Caco-2 (cell line): Measurements from ENCODE around the gene CMTM2. TPM values are rescaled to one million over a fixed set of nuclear protein-coding genes. Genes with fewer than 3 reads are reported as not detected.

Experiments used
- BruUV-seq: library from RNA; stranded (reverse); fragments of 400-500 nt; replicated peaks from 2 replicates; lab custom pipeline; 2021; lab: Mats Ljungman, UMichigan
- CTCF ChIA-PET: fragments of 300-600 bp; sonication (Branson Sonifier 250); formaldehyde crosslinking; loops from one replicate; lab custom pipeline; 2022; ENCODE audit warnings: antibody characterized with exemption; lab: Charles Lee
- POLR2A ChIA-PET: fragments of 300-600 bp; sonication (Branson Sonifier 250); formaldehyde crosslinking; loops from one replicate; lab custom pipeline; 2022; ENCODE audit warnings: antibody characterized with exemption; lab: Charles Lee
- DNase-seq, 2 experiments: peaks; one replicate each; pipeline versions ENCODE4 v3.0.0 to v3.0.0-alpha.2; 2020 to 2022
- H3K27me3 ChIP-seq: replicated peaks from 2 replicates; pipeline ENCODE4 v1.6.0; 2011; ENCODE audit warnings: low read length; ENCODE audit not compliant: control insufficient read depth, insufficient read depth
- H3K36me3 ChIP-seq: 2 replicates; pipeline ENCODE4 v1.5.1; 2011; ENCODE audit warnings: low read length; ENCODE audit not compliant: control insufficient read depth, insufficient read depth
- H3K4me1 ChIP-seq: fragments of 250-450 bp; sonication (Bioruptor Pico); 2 replicates; pipeline ENCODE4 v1.5.1; 2020; ENCODE audit warnings: mild to moderate bottlenecking
- H3K4me3 ChIP-seq: 2 replicates; pipeline ENCODE4 v1.5.1; 2011; ENCODE audit warnings: low read depth, mild to moderate bottlenecking, control low read depth, low read length
- H3K9me3 ChIP-seq: fragments of 250-450 bp; sonication (Bioruptor Pico); 2 replicates; pipeline ENCODE4 v1.5.1; 2020; ENCODE audit warnings: mild to moderate bottlenecking, moderate library complexity
- H3K27ac Mint-ChIP-seq: one replicate; pipeline ENCODE4 v1.8.0; 2022; ENCODE audit warnings: mixed read lengths; ENCODE audit not compliant: unreplicated experiment
- H3K27me3 Mint-ChIP-seq: one replicate; pipeline ENCODE4 v1.8.0; 2022; ENCODE audit warnings: mixed read lengths; ENCODE audit not compliant: insufficient read depth, unreplicated experiment
- H3K36me3 Mint-ChIP-seq: one replicate; pipeline ENCODE4 v1.8.0; 2022; ENCODE audit warnings: mild to moderate bottlenecking, mixed read lengths; ENCODE audit not compliant: insufficient read depth, unreplicated experiment
- H3K4me1 Mint-ChIP-seq: one replicate; pipeline ENCODE4 v1.8.0; 2022; ENCODE audit warnings: low read depth, mixed read lengths; ENCODE audit not compliant: unreplicated experiment
- H3K4me3 Mint-ChIP-seq: one replicate; pipeline ENCODE4 v1.8.0; 2022; ENCODE audit warnings: mild to moderate bottlenecking, moderate library complexity, mixed read lengths; ENCODE audit not compliant: unreplicated experiment
- H3K9me3 Mint-ChIP-seq: one replicate; pipeline ENCODE4 v1.8.0; 2022; ENCODE audit warnings: mixed read lengths; ENCODE audit not compliant: unreplicated experiment
- CTCF ChIP-seq, 2 experiments: fragments of 200-600 bp in 1 of 2; IDR thresholded peaks; 1 replicate in 1 of 2; 2 replicates in 1 of 2; pipeline versions ENCODE4 v1.5.1 to v1.8.0; 2011 to 2022; ENCODE audit warnings: antibody characterized with exemption in 1 of 2, control low read depth in 1 of 2, inconsistent platforms in 1 of 2, low read depth in 1 of 2, low read length in 1 of 2, mild to moderate bottlenecking in 1 of 2, moderate library complexity in 1 of 2; ENCODE audit not compliant: insufficient read depth in 1 of 2, severe bottlenecking in 1 of 2, unreplicated experiment in 1 of 2
- intact Hi-C: fragments of 100-400 bp; cut with micrococcal nuclease; formaldehyde crosslinking; loops from one replicate; pipeline ENCODE4 v1.10.0; 2022; ENCODE audit not compliant: unreplicated experiment
- total RNA-seq: library from RNA; stranded (reverse); gene quantifications from 2 replicates; pipeline ENCODE4 v1.2.3, GENCODE V29; 2022

Gene CMTM2
- total RNA-seq, 1 experiment from 2014 or later: not detected

GRCh38 chr16:66620429-66620795 is 41.1 kb downstream of the CMTM2 start:
- H3K4me1 ChIP-seq: no peaks in the 10 kb centered on the region
- H3K36me3 ChIP-seq: peaks cover 5% of the 10 kb centered on the region
- H3K9me3 Mint-ChIP-seq: no peaks in the 10 kb centered on the region
- H3K4me3 ChIP-seq: no peak overlapping the region
- H3K9me3 ChIP-seq: no peaks in the 10 kb centered on the region
- DNase-seq: no peak
- H3K36me3 Mint-ChIP-seq: peaks cover 68% of the 10 kb centered on the region
- ChIA-PET CTCF (interaction anchor here (1.3 kb wide), 1 partner anchor 12 kb away, joined by 9 read pairs; no protein-coding TSS in a partner anchor), POLR2A (no interaction called here)
- TF ChIP-seq CTCF (IDR thresholded peaks at IDR 0.05; ENCODE audit: insufficient read depth in 1 of 2, low read depth in 1 of 2, low read length in 1 of 2, severe bottlenecking in 1 of 2, unreplicated experiment in 1 of 2): no peak
- H3K27ac Mint-ChIP-seq: no peak overlapping the region
- H3K4me3 Mint-ChIP-seq: no peak overlapping the region
- H3K27me3 Mint-ChIP-seq: no peaks in the 10 kb centered on the region
- H3K27me3 ChIP-seq: no peaks in the 10 kb centered on the region
- intact Hi-C loops: no loop called here
- no TSS peak for BruUV-seq
- H3K4me1 Mint-ChIP-seq: no peaks in the 10 kb centered on the region

GRCh38 chr16:66621973-66622372 is 42.7 kb downstream of the CMTM2 start:
- POLR2A ChIA-PET: no interaction called here
- H3K4me1 Mint-ChIP-seq: no peaks in the 10 kb centered on the region
- peaks cover 4% of the 10 kb centered on the region for H3K36me3 ChIP-seq
- no peak overlapping the region for H3K4me3 ChIP-seq
- intact Hi-C loops: no loop called here
- TF ChIP-seq CTCF (IDR thresholded peaks at IDR 0.05; ENCODE audit: insufficient read depth in 1 of 2, low read depth in 1 of 2, low read length in 1 of 2, severe bottlenecking in 1 of 2, unreplicated experiment in 1 of 2): no peak
- H3K27me3 ChIP-seq: no peaks in the 10 kb centered on the region
- peaks cover 53% of the 10 kb centered on the region for H3K36me3 Mint-ChIP-seq
- BruUV-seq: no TSS peak
- H3K27ac Mint-ChIP-seq: no peak overlapping the region
- H3K4me3 Mint-ChIP-seq: no peak overlapping the region
- H3K9me3 Mint-ChIP-seq: no peaks in the 10 kb centered on the region
- DNase-seq: no peak
- H3K27me3 Mint-ChIP-seq: no peaks in the 10 kb centered on the region
- CTCF ChIA-PET: no interaction called here
- H3K9me3 ChIP-seq: no peaks in the 10 kb centered on the region
- no peaks in the 10 kb centered on the region for H3K4me1 ChIP-seq

- no peaks in the 10 kb centered on the region for H3K9me3 Mint-ChIP-seq
- Histone ChIP-seq H3K4me1 (no peaks in the 10 kb centered on the region), H3K36me3 (peaks cover 2% of the 10 kb centered on the region), H3K27me3 (no peaks in the 10 kb centered on the region), H3K9me3 (no peaks in the 10 kb centered on the region), H3K4me3 (no peak overlapping the region)
- H3K4me1 Mint-ChIP-seq: no peaks in the 10 kb centered on the region
- POLR2A ChIA-PET: no interaction called here
- intact Hi-C loops: no loop called here
- no peak overlapping the region for H3K4me3 Mint-ChIP-seq
- H3K27me3 Mint-ChIP-seq: no peaks in the 10 kb centered on the region
- H3K27ac Mint-ChIP-seq: no peak overlapping the region
- TF ChIP-seq CTCF (IDR thresholded peaks at IDR 0.05; ENCODE audit: insufficient read depth in 1 of 2, low read depth in 1 of 2, low read length in 1 of 2, severe bottlenecking in 1 of 2, unreplicated experiment in 1 of 2): no peak
- BruUV-seq: no TSS peak
- peaks cover 46% of the 10 kb centered on the region for H3K36me3 Mint-ChIP-seq
- no peak for DNase-seq
- CTCF ChIA-PET: no interaction called here
These were observed 43.6 kb downstream of the CMTM2 start for GRCh38 chr16:66622863-66623262.
